G401 (cell line): Measurements from ENCODE around the gene IGFBP2. TPM values are rescaled to one million over a fixed set of nuclear protein-coding genes. Genes with fewer than 3 reads are reported as not detected.

Experiments
- DNase-seq: peaks from one replicate; pipeline ENCODE4 v3.0.0-alpha.2; 2015; ENCODE audit warnings: low spot score
- in situ Hi-C: cut with HindIII; loops from 2 replicates; pipeline ENCODE4 v1.10.0; 2016; ENCODE audit warnings: low sequenced_read_pairs, mixed read lengths
- total RNA-seq: library from RNA; depleted of rRNA; stranded (reverse); fragments of >200 nt; shearing (Covaris generic); gene quantifications from 2 replicates; pipeline ENCODE4 v1.2.3, GENCODE V29; 2014

Gene IGFBP2
- total RNA-seq, 1 experiment from 2014 or later = 134 TPM

DNA sequence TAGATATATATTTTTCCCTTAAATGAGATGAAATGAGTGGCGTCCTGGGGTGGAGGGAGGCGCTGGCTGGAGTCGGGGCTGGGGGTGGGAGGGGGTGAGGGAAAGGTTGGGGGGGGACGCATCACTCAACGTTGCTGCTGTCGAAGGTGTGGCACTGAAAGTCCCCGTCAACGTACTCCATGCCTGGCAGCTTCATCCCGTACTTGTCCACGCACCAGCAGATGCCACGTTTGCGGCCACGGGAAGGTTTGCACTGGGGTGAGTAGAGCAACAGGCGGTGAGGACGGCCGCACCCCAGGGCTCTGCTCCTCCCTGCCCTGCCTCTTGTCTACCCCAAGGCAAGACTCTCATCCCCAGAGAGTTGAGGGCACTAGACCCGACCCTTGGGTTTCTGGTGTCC is 43.4 kb downstream of the IGFBP2 start:
- no peak for DNase-seq
- in situ Hi-C loops = loop anchor here (25.0 kb wide), 1 partner anchor 836 kb away; no protein-coding TSS in a partner anchor

DNA sequence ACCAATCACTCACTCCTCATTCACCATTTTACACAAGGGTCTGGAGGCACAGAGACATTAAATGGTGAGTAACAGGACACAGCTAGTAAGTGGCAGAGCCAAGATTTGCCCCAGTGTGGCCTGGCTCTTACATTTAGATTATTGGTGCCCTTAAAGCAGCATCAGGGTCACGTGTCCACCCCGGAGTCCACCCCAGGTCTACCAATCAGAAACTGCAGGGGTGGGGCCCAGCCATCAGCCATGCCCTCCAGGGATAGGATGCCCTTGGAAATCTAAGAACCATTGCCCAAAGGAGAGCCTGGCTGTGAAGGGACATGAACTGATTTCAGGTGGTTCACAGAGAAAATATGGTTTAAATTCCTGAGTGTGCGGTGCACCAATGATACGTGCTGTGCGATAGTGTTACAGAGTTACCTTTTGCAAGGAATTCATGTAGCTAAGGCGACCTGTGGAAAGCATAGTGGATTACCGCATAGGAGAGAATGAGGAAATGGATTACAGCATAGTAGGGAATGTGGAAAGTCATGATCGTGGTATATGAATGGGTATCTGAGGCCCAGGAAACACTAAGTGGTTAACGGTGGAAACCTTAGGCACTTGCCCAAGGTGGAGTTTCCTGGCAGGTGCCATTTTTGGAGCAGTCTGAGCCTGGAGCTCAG is 44.3 kb downstream of the IGFBP2 start:
- no peak for DNase-seq
- in situ Hi-C loops = loop anchor here (25.0 kb wide), 1 partner anchor 835 kb away; no protein-coding TSS in a partner anchor

DNA sequence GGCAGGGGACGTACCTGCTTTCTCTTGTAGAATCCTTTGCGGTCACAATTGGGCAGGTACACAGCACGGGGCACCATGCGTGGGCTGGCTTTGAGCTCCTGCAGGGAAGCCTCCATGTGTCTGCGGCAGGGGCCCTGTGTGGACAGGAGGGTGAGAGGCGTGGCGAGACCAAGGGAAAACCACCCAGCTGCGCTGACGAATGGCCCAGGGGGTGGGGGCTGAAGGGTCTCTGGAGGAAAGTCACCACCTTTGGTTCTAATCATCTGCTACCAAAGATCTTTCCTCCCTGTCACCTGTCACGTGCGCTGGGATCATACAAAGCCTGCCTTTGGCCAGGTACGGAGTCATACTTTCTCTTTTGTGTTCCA is 44.9 kb downstream of the IGFBP2 start:
- in situ Hi-C loops = loop anchor here (25.0 kb wide), 1 partner anchor 834 kb away; no protein-coding TSS in a partner anchor
- no peak for DNase-seq

DNA sequence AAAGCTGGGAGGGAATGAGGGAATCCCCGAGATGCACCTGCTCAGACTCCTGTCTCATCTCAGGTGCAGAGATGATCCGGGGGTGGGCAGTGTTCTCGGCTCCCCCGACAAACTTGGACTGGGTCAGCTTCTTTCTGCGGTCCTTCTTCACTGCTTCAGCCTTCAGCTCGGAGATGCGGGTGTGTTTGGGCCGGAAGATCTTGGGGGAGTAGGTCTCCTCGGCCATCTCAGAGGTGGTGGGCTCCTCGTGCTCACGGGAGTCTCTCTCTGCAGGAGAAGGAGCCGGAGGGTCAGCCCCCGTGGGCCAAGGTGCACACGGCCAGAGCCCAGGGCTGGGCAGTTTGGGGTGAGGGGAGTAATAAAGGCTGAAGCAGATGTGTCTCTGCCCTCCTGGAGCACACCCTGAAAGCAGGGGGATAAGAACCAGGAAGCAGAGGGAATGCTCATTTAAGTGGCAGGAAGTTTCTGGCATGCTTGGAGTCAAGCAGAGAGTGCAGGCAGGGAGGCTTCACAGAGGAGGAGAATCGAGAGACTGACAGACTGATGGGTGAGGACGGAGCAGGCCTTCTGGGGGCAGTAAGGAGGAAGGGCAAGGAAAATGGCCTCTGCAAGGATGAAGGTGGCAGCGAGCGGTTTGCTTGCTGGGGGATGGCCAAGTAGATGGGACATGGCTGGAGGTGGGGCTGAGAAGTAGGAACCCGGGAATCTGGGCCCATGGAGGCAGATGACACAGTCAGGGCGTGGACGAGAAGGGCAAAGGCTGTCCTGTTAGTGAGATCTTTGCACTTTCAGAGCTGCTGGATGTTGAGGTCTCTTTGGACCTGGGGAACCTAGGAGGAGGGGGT is 45.8 kb downstream of the IGFBP2 start:
- in situ Hi-C loops = loop anchor here (25.0 kb wide), 1 partner anchor 833 kb away; no protein-coding TSS in a partner anchor
- DNase-seq = no peak

DNA sequence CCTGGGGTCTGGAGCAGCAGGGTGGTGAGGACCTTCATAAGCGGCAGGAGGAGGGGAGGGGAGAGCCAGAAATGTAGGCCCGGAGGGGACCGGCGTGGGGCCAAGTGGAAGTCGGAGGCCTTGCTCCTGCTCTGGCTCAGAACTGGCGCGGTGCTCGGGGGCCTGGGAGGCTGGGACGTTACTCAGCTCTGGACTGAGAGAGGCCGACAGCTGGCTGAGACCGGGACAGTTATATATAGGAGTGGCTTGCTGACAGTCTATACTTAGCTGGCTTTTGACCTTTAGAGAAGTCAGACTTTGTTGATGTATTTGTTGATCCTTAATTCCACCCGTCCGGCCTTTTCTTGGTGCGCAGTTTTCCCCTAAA is 46.4 kb downstream of the IGFBP2 start:
- DNase-seq = no peak
- in situ Hi-C loops = loop anchor here (25.0 kb wide), 1 partner anchor 833 kb away; no protein-coding TSS in a partner anchor

DNA sequence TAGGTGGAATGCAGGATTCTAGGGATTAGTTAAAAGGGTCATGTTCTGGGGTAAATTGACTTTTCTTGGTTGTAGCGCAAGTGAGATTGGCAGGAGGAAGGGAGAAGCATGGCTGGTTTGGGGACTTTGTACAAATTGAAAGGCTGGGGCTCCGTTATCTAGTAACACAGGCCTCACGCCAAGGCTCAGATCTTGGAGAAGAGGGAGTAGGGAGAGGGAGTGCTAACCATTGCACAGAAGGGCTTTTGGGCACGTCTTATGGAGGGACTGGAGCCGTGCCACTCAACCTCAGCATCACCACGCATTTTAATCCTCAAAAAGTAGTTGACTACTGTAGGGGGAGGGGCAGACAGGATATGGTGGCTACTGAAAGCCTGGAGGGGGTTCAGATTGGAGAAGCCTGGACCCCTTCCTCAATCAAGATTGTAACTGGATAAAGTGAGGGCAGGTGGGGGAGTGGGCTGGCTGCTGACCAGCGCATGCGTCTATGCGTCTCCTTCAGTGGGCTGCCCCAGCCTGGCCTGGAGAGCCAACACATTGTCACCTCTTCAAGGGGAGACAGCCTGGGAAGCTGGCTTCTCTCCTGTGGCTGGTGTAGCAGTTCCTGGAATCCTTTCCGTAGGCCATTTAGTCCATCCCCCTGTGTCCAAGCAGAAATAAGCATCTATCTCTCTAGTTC is 47.9 kb downstream of the IGFBP2 start:
- no peak for DNase-seq
- in situ Hi-C loops = loop anchor here (25.0 kb wide), 1 partner anchor 831 kb away; no protein-coding TSS in a partner anchor

DNA sequence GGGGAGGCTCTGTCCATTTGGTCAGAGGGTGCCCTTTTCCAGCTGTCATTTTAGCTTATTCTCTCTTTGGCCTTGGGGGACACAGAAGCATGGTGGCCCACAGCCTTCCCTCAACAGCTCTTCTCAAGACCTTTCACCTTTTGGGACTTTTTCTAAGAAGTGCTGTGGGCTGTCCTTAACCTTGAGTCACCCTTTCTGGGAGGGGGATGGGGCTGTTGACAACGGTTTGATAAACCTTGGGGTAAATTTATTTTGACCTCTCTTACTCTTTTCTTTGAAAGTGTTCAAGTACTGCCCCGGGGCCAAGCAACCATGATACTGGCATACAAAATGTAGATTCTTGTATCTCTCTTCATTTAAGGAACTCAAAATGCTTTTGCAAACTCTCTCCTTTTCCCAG is 48.5 kb downstream of the IGFBP2 start:
- in situ Hi-C loops = loop anchor here (25.0 kb wide), 1 partner anchor 831 kb away; no protein-coding TSS in a partner anchor

DNA sequence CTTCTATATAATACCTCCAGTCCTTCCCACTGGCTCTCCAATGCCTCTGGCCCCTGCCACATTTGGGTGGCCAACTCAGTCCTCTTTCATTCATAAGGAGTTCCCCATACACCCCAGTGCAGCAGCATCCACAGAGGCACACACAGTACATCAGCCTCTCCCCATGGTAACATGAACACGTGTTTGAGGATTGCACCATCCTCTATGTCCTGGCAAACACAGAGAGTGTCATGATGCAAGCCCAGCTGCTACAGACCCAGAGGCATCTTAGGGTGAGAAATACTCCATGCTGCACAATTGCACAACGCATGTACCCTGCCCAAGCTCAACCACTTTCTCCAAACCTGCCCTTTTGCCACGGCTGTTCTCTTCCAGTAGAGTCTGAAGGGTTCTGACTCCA is 50.6 kb downstream of the IGFBP2 start:
- no peak for DNase-seq
- in situ Hi-C loops = loop anchor here (25.0 kb wide), 1 partner anchor 828 kb away; no protein-coding TSS in a partner anchor

More for the DNA sequence above, 48.5 kb downstream of the IGFBP2 start:
- no peak for DNase-seq

DNA sequence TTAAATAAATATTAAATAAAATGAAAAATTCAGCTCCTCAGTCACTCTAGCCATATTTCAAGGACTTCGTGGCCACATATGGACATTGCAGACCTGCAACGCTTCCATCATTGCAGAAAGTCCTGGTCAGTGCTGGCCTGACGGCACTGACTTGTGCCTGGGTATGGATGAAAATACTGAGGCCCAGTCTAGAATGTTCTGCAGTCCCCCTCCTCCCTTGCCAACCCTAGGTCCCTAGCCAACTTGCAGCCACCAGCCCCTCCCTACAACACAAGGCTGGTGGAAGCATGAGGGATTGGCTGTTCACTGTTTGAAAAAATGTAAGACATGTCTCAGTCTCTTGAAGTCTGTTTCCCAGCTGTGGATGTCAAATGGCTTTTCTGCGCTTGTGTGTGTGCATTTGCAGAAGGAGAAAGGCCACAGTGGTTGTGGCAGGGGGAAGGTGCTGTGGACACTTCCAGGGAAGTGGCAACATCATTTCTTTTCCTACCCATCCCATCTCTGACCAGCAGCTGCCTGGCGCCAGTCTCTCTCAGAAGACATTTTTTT is 52.2 kb downstream of the IGFBP2 start:
- no peak for DNase-seq
- in situ Hi-C loops = loop anchor here (25.0 kb wide), 1 partner anchor 827 kb away; no protein-coding TSS in a partner anchor

DNA sequence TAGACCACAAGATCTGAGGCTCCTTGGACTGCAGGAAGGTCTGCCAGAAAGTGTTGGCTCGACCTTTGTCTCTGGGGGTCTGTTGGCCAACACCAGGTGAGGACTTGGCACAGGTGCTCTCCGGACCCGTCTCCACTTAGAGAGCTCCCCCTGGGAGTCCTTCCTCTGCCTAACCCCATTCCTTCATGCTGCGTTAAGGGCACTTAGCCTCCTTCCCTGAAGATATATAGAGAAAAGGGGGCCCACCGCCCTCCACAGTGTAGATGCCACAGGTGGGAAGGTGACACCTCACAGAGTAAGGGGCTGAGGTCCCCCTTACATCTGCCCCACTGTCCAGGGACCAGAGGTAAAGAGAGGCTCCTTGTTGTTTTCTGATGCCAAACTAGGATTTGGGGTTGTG is 53.9 kb downstream of the IGFBP2 start:
- in situ Hi-C loops = loop anchor here (25.0 kb wide), 1 partner anchor 825 kb away; no protein-coding TSS in a partner anchor
- no peak for DNase-seq

DNA sequence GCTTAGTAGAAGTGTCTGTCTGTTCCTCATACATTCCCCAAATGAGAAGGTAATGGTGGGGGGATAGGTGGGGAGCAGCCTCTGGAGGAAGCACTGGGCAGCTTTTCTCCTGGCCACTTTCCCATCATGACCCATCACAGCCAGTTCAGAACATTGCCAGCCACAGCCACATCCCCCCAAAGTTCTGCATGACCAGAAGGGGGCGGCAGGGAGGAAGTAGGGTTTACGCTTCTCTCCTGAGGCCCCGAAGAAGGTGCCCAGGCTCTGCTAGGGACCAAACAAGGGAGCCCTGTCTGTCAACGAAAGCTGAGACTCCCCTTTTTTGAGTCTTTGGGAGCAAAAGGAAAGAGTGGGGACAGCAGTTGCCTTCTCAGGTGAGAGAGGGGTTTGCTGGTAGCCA is 54.4 kb downstream of the IGFBP2 start:
- in situ Hi-C loops = loop anchor here (25.0 kb wide), 1 partner anchor 825 kb away; no protein-coding TSS in a partner anchor
- no peak for DNase-seq

DNA sequence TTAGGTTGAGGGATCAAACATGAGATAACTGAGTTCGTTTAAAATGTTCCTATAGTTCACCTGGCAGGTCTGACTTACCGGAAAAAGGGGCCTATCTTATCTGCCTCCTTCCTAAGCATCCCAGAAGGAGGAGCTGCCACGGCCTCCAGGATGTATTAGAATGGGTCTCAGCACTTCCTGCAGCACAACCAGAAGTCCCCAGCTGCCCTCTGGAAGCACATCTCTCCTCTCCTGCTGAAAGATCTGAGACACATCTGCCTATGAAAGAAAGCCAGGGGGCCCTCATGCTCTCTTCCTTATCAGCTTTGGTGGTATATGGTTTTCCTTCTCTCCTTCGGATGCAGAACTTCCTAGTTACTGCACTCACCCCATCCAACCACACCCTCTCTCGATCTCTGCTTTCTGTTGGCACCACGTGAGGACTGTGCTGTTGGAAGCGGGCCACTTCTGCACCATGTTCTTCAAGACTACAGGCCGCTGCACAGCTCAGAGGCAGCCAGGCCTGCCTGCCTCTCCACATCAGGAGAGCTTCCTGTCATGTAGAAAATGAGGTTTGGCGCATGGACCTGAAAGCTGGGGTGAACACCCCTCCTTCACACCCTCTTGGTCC is 55.6 kb downstream of the IGFBP2 start:
- DNase-seq = peak; percentile 20
- in situ Hi-C loops = loop anchor here (25.0 kb wide), 1 partner anchor 823 kb away; no protein-coding TSS in a partner anchor

DNA sequence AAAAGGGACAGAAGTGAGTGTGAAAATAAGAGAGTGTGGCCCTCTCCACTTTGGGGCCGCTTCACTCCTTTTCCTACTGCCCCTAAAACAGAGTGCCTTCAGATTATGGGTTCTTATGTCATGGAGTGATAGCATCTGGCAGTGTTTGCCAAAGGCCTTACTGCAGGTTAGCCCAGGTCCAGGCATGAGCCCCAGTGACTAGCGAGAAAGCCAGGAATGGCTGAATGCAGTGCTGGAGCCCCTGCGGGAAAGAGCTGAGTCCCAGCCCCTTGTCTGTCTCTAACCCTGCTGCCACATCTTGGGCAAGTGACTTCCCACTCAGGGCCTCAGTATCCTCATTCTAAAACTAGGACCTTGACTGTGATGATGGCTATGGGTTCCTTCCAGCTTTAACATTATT is 56.2 kb downstream of the IGFBP2 start:
- in situ Hi-C loops = loop anchor here (25.0 kb wide), 1 partner anchor 823 kb away; no protein-coding TSS in a partner anchor

DNA sequence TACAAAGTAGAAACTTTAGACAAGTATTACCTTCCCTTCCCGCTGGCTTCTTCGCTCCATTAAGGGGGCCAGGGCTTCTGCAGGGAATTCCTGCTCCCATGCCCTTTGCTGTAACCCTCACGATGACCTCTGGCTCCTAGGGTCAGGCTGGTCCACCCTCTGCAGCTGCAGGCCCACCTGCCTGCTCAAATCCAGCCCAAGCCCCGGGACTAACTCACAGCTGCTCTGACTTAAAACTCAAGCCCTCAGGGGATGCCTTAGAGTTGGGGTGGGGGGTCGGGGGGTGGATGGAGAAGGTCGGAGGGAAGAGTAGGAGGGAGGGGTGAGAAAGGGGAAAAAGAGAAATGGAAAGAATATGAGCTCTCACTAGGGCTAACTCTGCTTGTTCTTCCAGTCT is 57.2 kb downstream of the IGFBP2 start:
- in situ Hi-C loops = loop anchor here (25.0 kb wide), 1 partner anchor 822 kb away; no protein-coding TSS in a partner anchor
- no peak for DNase-seq

More for the DNA sequence above, 56.2 kb downstream of the IGFBP2 start:
- no peak for DNase-seq

DNA sequence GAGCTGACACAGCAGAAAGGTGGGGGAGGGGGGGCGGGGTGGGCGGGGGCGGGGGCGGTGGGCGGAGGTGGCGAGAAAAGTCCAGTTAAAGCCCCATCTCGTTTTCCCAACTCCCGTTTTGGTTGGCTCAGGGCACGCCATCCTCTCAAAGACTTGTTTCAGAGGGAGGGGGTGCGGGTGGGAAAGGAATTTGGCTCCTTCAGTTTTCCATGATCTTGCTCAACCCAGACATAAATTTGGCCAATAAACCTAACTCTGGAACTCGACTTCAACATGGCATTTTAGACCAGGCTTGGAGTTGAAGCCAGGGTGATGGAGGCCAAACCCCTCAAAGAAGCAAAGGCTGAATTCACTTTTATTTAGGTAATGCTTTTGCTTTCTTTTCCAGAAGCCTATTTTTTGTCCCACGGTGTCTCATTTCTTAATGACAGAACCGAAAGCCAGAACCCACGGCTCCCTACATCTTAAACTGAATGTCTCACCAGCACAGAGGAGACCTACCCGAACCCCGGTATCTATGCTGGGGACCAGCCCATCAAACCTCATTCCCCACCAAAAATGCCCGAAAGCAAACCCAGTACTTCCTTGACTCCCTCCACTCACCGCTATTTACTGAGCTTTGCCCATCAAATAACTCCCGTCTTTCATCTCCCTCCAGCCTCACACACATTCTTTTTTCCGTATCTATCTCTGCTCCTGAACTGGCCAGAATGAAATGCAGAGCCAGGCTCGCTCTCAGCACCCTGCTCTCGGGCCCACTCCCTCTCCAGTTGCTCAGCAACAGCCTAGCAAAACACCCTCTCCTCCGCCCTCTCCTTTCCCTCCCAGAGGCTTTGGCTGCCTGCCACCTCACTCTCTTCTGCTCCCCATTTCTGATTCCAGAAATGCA is 57.9 kb downstream of the IGFBP2 start:
- DNase-seq = peak; percentile 92
- in situ Hi-C loops = loop anchor here (25.0 kb wide), 1 partner anchor 821 kb away; no protein-coding TSS in a partner anchor

DNA sequence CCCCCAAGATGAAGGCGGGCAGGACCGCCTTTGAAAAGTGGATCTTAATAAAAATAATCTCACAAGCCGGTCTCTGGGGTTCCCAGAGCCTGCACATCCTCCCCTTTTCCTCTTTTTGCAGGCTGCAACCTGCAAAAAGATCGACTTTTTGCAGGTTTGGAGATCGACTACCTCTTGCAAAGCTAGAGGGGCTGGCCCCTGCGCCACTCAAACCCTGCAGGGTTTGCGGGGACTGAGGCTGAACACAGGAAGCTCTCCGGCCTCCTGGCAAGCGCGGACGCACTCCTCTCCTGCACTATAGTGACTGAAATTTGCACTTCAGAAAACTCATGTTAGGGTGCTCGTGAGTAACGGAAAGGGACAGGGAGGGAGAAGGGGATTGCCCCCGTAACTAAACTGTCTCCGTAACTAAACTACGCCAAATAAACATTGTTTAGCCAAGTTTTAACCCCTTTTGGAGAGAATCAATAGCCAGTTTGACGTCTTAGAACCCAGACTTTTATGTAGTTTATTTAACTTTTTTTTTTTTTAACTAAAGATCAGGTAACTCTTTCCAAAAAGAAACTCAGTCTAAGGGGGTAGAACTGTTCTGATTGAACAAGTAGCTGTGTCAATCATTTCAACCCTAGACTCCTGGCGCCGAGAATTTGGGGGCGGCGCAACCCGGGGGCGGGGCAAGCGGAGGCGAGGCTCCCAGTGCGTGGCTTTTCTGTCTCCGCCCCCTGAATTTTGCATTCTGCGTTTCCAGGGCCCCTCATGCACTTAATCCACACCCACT is 59.6 kb downstream of the IGFBP2 start:
- in situ Hi-C loops = loop anchor here (25.0 kb wide), 1 partner anchor 819 kb away; no protein-coding TSS in a partner anchor

More for the DNA sequence above, 59.6 kb downstream of the IGFBP2 start:
- peak; percentile 95 for DNase-seq
